Caco-2 (cell line): ENCODE results near the gene IRF2BP1. TPM values are rescaled to one million over a fixed set of nuclear protein-coding genes. Genes with fewer than 3 reads are reported as not detected.

ENCODE experiments used
- Bru-seq: library from RNA; stranded (reverse); fragments of 400-500 nt; gene quantifications from one replicate; lab custom pipeline; 2021; lab: Mats Ljungman, UMichigan
- BruChase-seq, 2 experiments: library from RNA; stranded (reverse); fragments of 400-500 nt; gene quantifications; one replicate each; lab custom pipeline; 2021; lab: Mats Ljungman, UMichigan
- BruUV-seq: library from RNA; stranded (reverse); fragments of 400-500 nt; replicated peaks from 2 replicates; lab custom pipeline; 2021; lab: Mats Ljungman, UMichigan
- CTCF ChIA-PET: fragments of 300-600 bp; sonication (Branson Sonifier 250); formaldehyde crosslinking; loops from one replicate; lab custom pipeline; 2022; ENCODE audit warnings: antibody characterized with exemption; lab: Charles Lee
- POLR2A ChIA-PET: fragments of 300-600 bp; sonication (Branson Sonifier 250); formaldehyde crosslinking; loops from one replicate; lab custom pipeline; 2022; ENCODE audit warnings: antibody characterized with exemption; lab: Charles Lee
- DNase-seq, 2 experiments: peaks; one replicate each; pipeline versions ENCODE4 v3.0.0 to v3.0.0-alpha.2; 2020 to 2022
- H3K27me3 ChIP-seq: replicated peaks from 2 replicates; pipeline ENCODE4 v1.6.0; 2011; ENCODE audit warnings: low read length; ENCODE audit not compliant: control insufficient read depth, insufficient read depth
- H3K36me3 ChIP-seq: 2 replicates; pipeline ENCODE4 v1.5.1; 2011; ENCODE audit warnings: low read length; ENCODE audit not compliant: control insufficient read depth, insufficient read depth
- H3K4me1 ChIP-seq: fragments of 250-450 bp; sonication (Bioruptor Pico); 2 replicates; pipeline ENCODE4 v1.5.1; 2020; ENCODE audit warnings: mild to moderate bottlenecking
- H3K4me3 ChIP-seq: 2 replicates; pipeline ENCODE4 v1.5.1; 2011; ENCODE audit warnings: low read depth, mild to moderate bottlenecking, control low read depth, low read length
- H3K9me3 ChIP-seq: fragments of 250-450 bp; sonication (Bioruptor Pico); 2 replicates; pipeline ENCODE4 v1.5.1; 2020; ENCODE audit warnings: mild to moderate bottlenecking, moderate library complexity
- H3K27ac Mint-ChIP-seq: one replicate; pipeline ENCODE4 v1.8.0; 2022; ENCODE audit warnings: mixed read lengths; ENCODE audit not compliant: unreplicated experiment
- H3K27me3 Mint-ChIP-seq: one replicate; pipeline ENCODE4 v1.8.0; 2022; ENCODE audit warnings: mixed read lengths; ENCODE audit not compliant: insufficient read depth, unreplicated experiment
- H3K36me3 Mint-ChIP-seq: one replicate; pipeline ENCODE4 v1.8.0; 2022; ENCODE audit warnings: mild to moderate bottlenecking, mixed read lengths; ENCODE audit not compliant: insufficient read depth, unreplicated experiment
- H3K4me1 Mint-ChIP-seq: one replicate; pipeline ENCODE4 v1.8.0; 2022; ENCODE audit warnings: low read depth, mixed read lengths; ENCODE audit not compliant: unreplicated experiment
- H3K4me3 Mint-ChIP-seq: one replicate; pipeline ENCODE4 v1.8.0; 2022; ENCODE audit warnings: mild to moderate bottlenecking, moderate library complexity, mixed read lengths; ENCODE audit not compliant: unreplicated experiment
- H3K9me3 Mint-ChIP-seq: one replicate; pipeline ENCODE4 v1.8.0; 2022; ENCODE audit warnings: mixed read lengths; ENCODE audit not compliant: unreplicated experiment
- CTCF ChIP-seq, 2 experiments: fragments of 200-600 bp in 1 of 2; IDR thresholded peaks; 1 replicate in 1 of 2; 2 replicates in 1 of 2; pipeline versions ENCODE4 v1.5.1 to v1.8.0; 2011 to 2022; ENCODE audit warnings: antibody characterized with exemption in 1 of 2, control low read depth in 1 of 2, inconsistent platforms in 1 of 2, low read depth in 1 of 2, low read length in 1 of 2, mild to moderate bottlenecking in 1 of 2, moderate library complexity in 1 of 2; ENCODE audit not compliant: insufficient read depth in 1 of 2, severe bottlenecking in 1 of 2, unreplicated experiment in 1 of 2
- intact Hi-C: fragments of 100-400 bp; cut with micrococcal nuclease; formaldehyde crosslinking; loops from one replicate; pipeline ENCODE4 v1.10.0; 2022; ENCODE audit not compliant: unreplicated experiment
- long read RNA-seq: library from polyadenylated mRNA; stranded (forward); transcript quantifications from one replicate; pipeline ENCODE4 v2.0.0, GENCODE V29; 2022
- total RNA-seq: library from RNA; stranded (reverse); gene quantifications from 2 replicates; pipeline ENCODE4 v1.2.3, GENCODE V29; 2022

IRF2BP1 gene
- total RNA-seq, result 27.6 and 29.2 TPM in 2 replicates
- percentile 61 among the genes with signal in this experiment for Bru-seq, nascent RNA
- BruChase-seq, experiment 1, labeled RNA remaining after a 2-hour chase, result percentile 84 among the genes with signal in this experiment
- BruChase-seq, experiment 2, labeled RNA remaining after a 6-hour chase, result percentile 72 among the genes with signal in this experiment
- long read RNA-seq, transcript IRF2BP1-201 (1 exons, 2,564 nt), result major isoform, 52 of 52 reads
- long read RNA-seq, partial matches to known transcripts, result 0 of 52 reads
- long read RNA-seq, other reads (novel, unspliced or antisense), result 0 of 52 reads

GRCh38 chr19:45885556-45886426, at the start of gene IRF2BP1:
Gene IRF2BP1 (minus strand): TSS chr19:45886141. CDS start chr19:45885774, 367 bp downstream.
- Histone ChIP-seq H3K4me1 (peaks cover 21% of the 10 kb centered on the region), H3K9me3 (no peaks in the 10 kb centered on the region), H3K36me3 (no peaks in the 10 kb centered on the region), H3K27me3 (no peaks in the 10 kb centered on the region), H3K4me3 (peak within 1 kb of the TSS; percentile 84)
- intact Hi-C loops, result no loop called here
- DNase-seq, result peak; percentile 95 to 96
- no peak for TF ChIP-seq CTCF (IDR thresholded peaks at IDR 0.05; ENCODE audit: insufficient read depth in 1 of 2, low read depth in 1 of 2, low read length in 1 of 2, severe bottlenecking in 1 of 2, unreplicated experiment in 1 of 2)
- TSS peak; percentile 18 for BruUV-seq
- Mint-ChIP-seq H3K4me1 (peaks cover 21% of the 10 kb centered on the region), H3K4me3 (peak within 1 kb of the TSS; percentile 93), H3K9me3 (no peaks in the 10 kb centered on the region), H3K27ac (peak within 1 kb of the TSS; percentile 95), H3K36me3 (peaks cover 35% of the 10 kb centered on the region), H3K27me3 (no peaks in the 10 kb centered on the region)
- POLR2A ChIA-PET, result interaction anchor here (0.6 to 2.6 kb wide), 7 partner anchors 17 to 209 kb away, joined by 3 to 25 read pairs (median 5); partner anchors contain the start of genes CCDC61, FOXA3, MYPOP and SIX5
- CTCF ChIA-PET, result interaction anchor here (0.5 to 2.6 kb wide), 7 partner anchors 17 to 513 kb away, joined by 3 to 20 read pairs (median 6); partner anchors contain the start of genes FOXA3 and MYPOP

- no peak overlapping the region for H3K4me3 ChIP-seq
Measured at GRCh38 chr19:45935267-45935666, 49.3 kb upstream of the IRF2BP1 start.

More at GRCh38 chr19:45935267-45935666, 49.3 kb upstream of the IRF2BP1 start:
- H3K4me3 Mint-ChIP-seq, result no peak overlapping the region
- peaks cover 22% of the 10 kb centered on the region for H3K27me3 Mint-ChIP-seq
- ChIA-PET POLR2A (no interaction called here), CTCF (no interaction called here)
- DNase-seq, result no peak
- no peak overlapping the region for H3K27ac Mint-ChIP-seq
- no TSS peak for BruUV-seq
- intact Hi-C loops, result no loop called here
- Histone ChIP-seq H3K9me3 (no peaks in the 10 kb centered on the region), H3K36me3 (no peaks in the 10 kb centered on the region), H3K4me1 (no peaks in the 10 kb centered on the region), H3K27me3 (peaks cover 4% of the 10 kb centered on the region; the same call in 1 of the 2 replicates)
- no peaks in the 10 kb centered on the region for H3K36me3 Mint-ChIP-seq
- H3K9me3 Mint-ChIP-seq, result no peaks in the 10 kb centered on the region
- no peaks in the 10 kb centered on the region for H3K4me1 Mint-ChIP-seq
- TF ChIP-seq CTCF (IDR thresholded peaks at IDR 0.05; ENCODE audit: insufficient read depth in 1 of 2, low read depth in 1 of 2, low read length in 1 of 2, severe bottlenecking in 1 of 2, unreplicated experiment in 1 of 2), result no peak
